ENCODE measurements around the gene PACSIN2.

PACSIN2 gene

DNA sequence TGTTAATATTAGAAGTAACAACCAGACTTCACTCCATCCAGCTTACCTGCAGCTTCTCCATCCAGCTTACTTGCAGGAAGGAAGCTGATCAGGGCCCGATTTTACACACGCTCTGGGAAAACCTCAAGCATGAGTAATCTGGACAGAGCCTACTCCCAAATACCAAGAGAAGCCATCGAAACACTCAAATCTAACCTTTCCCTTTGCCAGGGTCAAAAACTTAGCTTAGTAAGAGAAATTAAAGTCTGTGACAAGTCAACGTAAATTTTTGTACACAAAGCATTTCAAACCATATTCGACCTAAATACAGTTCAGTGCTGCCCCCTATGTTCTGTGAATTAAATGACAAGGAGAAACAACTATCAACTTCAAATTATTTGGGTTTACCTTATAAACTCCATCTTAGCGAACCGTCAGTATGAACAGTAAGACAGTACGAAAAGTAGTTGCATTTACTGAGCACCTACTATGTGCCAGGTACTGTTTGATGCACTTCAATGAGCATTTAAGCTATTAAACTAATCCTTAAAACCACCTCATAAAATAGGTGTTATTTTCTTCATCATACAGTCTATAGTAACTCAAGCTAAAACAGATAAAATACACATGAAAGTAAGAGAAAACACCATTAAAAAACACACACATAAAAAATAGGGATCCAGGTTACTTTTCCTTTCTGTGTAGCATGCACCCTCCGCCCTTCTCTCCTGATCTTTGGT is 194.7 kb downstream of the PACSIN2 start:
- H3K4me2 ChIP-seq (ENCODE audit: low read length), result no peak overlapping the region
- peaks cover 12% of the 10 kb centered on the region for H3K4me1 ChIP-seq (ENCODE audit: control insufficient read depth, low read length)
- no peaks in the 10 kb centered on the region for H3F3A ChIP-seq (ENCODE audit: control insufficient read depth, insufficient read depth)
- no peaks in the 10 kb centered on the region for H3K36me3 ChIP-seq (ENCODE audit: control insufficient read depth, low read length)
- no peak overlapping the region for H3K4me3 ChIP-seq (ENCODE audit: low read length)
- TF ChIP-seq, protein P1, sequence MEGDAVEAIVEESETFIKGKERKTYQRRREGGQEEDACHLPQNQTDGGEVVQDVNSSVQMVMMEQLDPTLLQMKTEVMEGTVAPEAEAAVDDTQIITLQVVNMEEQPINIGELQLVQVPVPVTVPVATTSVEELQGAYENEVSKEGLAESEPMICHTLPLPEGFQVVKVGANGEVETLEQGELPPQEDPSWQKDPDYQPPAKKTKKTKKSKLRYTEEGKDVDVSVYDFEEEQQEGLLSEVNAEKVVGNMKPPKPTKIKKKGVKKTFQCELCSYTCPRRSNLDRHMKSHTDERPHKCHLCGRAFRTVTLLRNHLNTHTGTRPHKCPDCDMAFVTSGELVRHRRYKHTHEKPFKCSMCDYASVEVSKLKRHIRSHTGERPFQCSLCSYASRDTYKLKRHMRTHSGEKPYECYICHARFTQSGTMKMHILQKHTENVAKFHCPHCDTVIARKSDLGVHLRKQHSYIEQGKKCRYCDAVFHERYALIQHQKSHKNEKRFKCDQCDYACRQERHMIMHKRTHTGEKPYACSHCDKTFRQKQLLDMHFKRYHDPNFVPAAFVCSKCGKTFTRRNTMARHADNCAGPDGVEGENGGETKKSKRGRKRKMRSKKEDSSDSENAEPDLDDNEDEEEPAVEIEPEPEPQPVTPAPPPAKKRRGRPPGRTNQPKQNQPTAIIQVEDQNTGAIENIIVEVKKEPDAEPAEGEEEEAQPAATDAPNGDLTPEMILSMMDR (IDR thresholded peaks at IDR 0.05; ENCODE audit: low read depth, low read length, poor library complexity, severe bottlenecking), result no peak
- TF ChIP-seq EZH2phosphoT487 (IDR thresholded peaks at IDR 0.05; ENCODE audit: borderline replicate concordance, low read length), result no peak
- H3K9me3 ChIP-seq (ENCODE audit: control insufficient read depth, insufficient read depth, low read length), result no peaks in the 10 kb centered on the region
- no peak overlapping the region for H3K27ac ChIP-seq (ENCODE audit: low read depth, low read length)
- H3K79me2 ChIP-seq (ENCODE audit: control insufficient read depth, low read length), result no peaks in the 10 kb centered on the region
- no peaks in the 10 kb centered on the region for H4K20me1 ChIP-seq (ENCODE audit: control insufficient read depth, insufficient read depth, low read depth, low read length)
- no peaks in the 10 kb centered on the region for H3K27me3 ChIP-seq (ENCODE audit: control insufficient read depth, low read length)
- no peaks in the 10 kb centered on the region for H3K9me2 ChIP-seq (replicated peaks; ENCODE audit: control insufficient read depth, low read length)

Data from DOHH2 (cell line).